HG03175 (cell line): ENCODE data around the gene RNF39.

ENCODE experiments used
- ATAC-seq: cut with Tn5 transposase; IDR thresholded peaks from one replicate; pipeline ENCODE4 v1.9.1; 2021; ENCODE audit warnings: mild to moderate bottlenecking, moderate library complexity; ENCODE audit not compliant: unreplicated experiment

RNF39 gene

GRCh38 chr6:30020626-30021025 lies 54.9 kb downstream of the RNF39 start:
- ATAC-seq: no peak
